HG02840 (cell line): ENCODE results near the gene RSPRY1.
"Not testable (repeated sequence)": the region's sequence is repeated elsewhere in the genome, so short reads cannot be mapped to it uniquely, and the experiment has no call there.

Experiments used
- ATAC-seq: cut with Tn5 transposase; IDR thresholded peaks from one replicate; pipeline ENCODE4 v1.9.1; 2021; ENCODE audit warnings: mild to moderate bottlenecking, moderate library complexity, moderate number of reproducible peaks; ENCODE audit not compliant: unreplicated experiment, low FRiP score

Gene RSPRY1

DNA sequence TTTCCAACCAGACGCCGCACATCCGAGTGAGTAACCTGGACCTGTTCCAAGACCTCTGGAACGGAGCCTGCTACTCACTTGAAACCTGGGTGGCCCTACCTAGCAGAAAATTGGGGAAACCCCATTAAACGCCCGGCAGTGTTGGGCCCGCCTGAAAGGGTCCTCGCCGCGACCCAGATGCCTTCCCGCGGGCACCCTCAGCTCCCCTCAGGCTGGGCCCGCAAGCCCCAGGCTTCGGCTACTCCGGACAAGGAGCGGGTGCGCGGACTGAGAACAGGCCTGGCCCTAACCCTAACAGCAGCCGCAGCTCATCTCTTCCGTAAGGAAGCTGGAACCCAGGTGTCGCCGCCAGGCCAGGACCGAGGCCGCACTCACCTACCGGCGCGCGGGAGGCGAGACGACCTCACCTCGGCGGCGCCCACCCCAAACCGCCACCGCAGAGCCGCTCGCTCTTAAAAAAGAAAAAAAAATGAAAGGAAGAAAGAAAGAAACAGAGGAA is 634 bp upstream of the RSPRY1 start:
- peak; percentile 32 for ATAC-seq

GRCh38 chr16:57186872-57187854 is 1.0 kb downstream of the RSPRY1 start:
- ATAC-seq = no peak

DNA sequence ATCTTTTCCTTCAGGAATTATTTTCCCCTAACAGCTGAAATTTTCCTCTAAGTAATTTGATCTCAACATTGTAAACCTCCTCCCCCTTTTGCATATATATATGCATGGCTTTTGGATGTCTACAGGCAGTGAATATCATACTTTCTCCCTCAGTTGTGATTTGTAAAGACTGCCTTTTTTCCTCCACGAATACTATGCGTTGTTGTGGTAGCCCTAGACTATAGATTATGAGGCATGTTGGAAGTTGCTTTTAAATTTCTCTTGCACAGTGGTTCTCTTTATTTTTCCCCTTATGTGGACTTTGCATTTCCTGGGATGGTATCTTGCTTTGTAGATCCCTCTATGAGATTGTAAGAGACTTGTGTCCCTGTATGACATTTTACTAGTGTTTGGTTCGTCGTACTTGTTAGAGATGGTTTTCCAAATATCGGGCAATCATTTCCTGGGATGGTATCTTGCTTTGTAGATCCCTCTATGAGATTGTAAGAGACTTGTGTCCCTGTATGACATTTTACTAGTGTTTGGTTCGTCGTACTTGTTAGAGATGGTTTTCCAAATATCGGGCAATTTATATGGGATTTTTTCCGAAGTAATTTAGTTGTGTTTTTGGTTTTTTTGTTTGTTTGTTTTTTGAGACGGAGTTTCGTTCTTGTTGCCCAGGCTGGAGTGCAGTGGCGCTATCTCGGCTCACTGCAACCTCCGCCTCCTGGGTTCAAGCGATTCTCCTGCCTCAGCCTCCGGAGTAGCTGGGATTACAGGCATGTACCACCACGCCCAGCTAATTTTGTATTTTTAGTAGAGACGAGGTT is 2.0 kb downstream of the RSPRY1 start:
- ATAC-seq = not testable (repeated sequence)

GRCh38 chr16:57188711-57189002 is 2.5 kb downstream of the RSPRY1 start:
- no peak for ATAC-seq

DNA sequence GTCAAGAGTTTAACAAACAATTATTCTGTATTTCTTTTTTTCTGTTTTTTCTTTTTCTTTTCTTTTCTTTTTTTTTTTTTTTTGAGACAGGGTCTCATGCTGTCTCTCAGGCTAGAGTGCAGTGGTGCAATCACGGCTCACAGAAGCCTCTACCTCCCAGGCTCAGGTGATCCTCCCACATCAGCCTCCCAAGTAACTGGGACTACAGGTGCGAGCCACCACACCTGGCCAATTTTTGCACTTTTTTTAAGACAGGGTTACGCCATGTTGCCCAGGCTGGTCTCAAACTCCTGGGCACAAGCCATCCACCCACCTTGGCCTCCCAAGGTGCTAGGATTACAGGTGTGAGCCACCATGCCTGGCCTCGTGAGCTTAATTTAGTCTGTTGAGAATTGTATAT is 3.4 kb downstream of the RSPRY1 start:
- ATAC-seq = not testable (repeated sequence)

- ATAC-seq = no peak
These were observed 4.0 kb downstream of the RSPRY1 start for GRCh38 chr16:57190136-57190535.

GRCh38 chr16:57191056-57191571 is 5.0 kb downstream of the RSPRY1 start:
- no peak for ATAC-seq

GRCh38 chr16:57192146-57192545 is 6.0 kb downstream of the RSPRY1 start:
- no peak for ATAC-seq

- no peak for ATAC-seq
These were observed 6.8 kb downstream of the RSPRY1 start for GRCh38 chr16:57192720-57193486.

DNA sequence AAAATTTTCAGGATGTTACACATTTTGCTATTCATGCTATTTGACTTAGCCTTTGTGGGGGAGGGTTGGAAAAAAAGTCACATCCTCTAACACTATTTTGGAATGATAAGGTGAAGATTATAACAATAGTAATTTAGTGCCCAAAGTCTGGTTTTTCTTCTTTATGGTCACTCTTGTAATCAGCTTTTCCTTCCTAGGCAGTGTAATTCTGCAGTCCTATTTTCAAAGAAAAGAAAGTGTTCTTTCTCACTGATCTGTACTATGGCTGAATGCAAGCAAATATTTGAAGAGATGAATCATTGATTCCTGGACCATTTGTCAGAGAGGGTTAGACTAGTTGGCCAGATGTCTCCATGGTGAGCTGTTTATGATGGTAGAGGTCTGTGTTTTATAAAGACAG is 8.4 kb downstream of the RSPRY1 start:
- ATAC-seq = no peak

GRCh38 chr16:57196286-57196685 is 10.2 kb downstream of the RSPRY1 start:
- ATAC-seq = no peak

DNA sequence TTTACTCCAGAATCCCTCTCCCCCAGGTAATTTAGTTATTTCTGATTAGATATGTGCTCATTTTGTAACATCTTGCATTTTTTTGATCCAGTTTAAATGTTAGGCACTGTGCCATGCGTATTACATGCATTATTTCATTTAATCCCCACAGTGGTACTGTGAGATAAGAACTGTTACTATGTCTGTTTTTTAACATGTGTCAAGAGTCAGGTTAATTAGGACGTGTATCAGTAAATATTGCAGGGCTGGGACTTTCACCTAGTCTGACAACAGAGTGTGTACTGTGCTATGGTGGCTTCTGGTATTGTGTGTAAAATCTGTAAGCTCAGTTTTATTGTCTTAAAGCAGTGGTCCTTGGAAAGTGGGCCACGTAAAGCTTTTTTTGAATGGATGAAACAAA is 10.6 kb downstream of the RSPRY1 start:
- no peak for ATAC-seq

- ATAC-seq = not testable (repeated sequence)
These were observed 14.2 kb downstream of the RSPRY1 start for GRCh38 chr16:57200321-57200720.

GRCh38 chr16:57200926-57201325 is 14.8 kb downstream of the RSPRY1 start:
- ATAC-seq = not testable (repeated sequence)

- no peak for ATAC-seq
These were observed 16.2 kb downstream of the RSPRY1 start for GRCh38 chr16:57202095-57202886.

- ATAC-seq = no peak
These were observed 17.3 kb downstream of the RSPRY1 start for GRCh38 chr16:57203451-57203850.

DNA sequence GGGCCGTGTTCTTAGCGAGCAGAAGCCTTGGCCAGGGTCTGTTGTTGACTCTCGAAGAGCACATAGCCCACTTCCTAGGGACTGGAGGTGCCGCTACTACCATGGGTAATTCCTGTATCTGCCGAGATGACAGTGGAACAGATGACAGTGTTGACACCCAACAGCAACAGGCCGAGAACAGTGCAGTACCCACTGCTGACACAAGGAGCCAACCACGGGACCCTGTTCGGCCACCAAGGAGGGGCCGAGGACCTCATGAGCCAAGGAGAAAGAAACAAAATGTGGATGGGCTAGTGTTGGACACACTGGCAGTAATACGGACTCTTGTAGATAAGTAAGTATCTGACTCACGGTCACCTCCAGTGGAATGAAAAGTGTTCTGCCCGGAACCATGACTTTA is 18.5 kb downstream of the RSPRY1 start:
- ATAC-seq = no peak

DNA sequence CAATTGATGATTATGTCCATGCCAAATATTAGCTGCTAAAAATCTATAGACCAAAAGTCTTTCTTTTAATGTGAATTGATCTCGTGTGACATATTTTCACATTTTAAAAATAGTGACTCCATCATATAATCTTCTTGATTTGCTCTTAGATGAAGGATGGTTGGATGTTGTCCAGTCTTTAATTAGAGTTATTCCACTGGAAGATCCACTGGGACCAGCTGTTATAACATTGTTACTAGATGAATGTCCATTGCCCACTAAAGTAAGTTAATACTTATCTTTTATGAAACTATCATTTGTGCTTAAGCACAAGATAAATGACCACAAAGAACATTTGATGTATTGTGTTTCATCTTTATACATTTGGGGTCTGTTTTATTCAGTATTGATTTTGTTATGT is 22.8 kb downstream of the RSPRY1 start:
- no peak for ATAC-seq

GRCh38 chr16:57209780-57210179 is 23.7 kb downstream of the RSPRY1 start:
- ATAC-seq = no peak

DNA sequence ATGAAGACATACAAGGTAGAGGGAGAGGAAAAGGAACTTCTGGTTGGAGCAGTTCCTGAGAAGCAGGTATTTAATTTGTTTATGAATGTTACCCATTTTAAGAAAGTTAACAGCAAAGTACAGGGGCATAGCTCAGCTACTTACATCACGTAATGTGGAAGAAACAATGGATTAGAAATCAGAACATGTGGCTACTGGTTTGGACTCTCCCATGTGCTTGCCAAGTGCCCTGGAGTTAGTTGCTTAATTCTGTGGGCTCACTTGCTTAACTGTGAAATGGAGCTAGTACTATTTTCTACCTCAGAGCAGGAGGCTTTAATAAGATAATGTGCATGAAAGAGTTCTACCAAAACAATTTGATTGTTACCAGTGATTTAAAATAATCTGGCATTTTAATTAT is 27.3 kb downstream of the RSPRY1 start:
- ATAC-seq = no peak
